Stimulated activated naive CD4-positive, alpha-beta T cell (primary cell): Measurements from ENCODE around the gene NUDCD3.
A peak's percentile ranks its signal among the peaks of the same experiment; 100 is the strongest.
"Not testable (repeated sequence)": the region's sequence is repeated elsewhere in the genome, so short reads cannot be mapped to it uniquely, and the experiment has no call there.

Source experiments
- DNase-seq, 6 experiments: peaks; one replicate each; lab custom pipeline; 2025; lab: John Stamatoyannopoulos, UW

Gene NUDCD3

DNA sequence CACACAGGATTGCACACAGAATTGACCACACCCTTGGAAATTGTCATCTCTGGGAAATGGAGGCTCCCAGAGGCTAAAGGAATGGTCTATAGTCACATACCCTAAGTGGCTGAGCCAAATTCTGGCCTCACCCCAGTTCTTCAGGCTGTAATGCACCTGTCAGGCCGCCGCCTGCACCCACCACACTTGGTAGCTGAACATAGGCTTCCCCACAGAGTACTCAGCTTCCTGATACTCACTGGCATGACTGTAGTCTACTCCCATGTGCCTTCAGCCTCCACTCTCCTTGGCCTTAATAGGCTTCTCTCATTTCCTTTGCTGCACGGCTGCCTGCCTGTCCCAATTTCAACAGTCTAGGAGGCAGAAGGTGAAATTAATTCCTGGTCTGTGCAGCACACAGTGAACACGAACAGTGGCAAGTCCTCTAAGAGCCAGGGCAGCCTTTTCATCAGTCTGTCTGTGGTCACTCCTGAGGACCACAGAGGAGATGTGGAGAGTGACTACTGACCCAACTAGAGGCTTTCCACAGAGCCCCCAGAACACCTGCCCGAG is 42.5 kb downstream of the NUDCD3 start:
- DNase-seq = no peak

DNA sequence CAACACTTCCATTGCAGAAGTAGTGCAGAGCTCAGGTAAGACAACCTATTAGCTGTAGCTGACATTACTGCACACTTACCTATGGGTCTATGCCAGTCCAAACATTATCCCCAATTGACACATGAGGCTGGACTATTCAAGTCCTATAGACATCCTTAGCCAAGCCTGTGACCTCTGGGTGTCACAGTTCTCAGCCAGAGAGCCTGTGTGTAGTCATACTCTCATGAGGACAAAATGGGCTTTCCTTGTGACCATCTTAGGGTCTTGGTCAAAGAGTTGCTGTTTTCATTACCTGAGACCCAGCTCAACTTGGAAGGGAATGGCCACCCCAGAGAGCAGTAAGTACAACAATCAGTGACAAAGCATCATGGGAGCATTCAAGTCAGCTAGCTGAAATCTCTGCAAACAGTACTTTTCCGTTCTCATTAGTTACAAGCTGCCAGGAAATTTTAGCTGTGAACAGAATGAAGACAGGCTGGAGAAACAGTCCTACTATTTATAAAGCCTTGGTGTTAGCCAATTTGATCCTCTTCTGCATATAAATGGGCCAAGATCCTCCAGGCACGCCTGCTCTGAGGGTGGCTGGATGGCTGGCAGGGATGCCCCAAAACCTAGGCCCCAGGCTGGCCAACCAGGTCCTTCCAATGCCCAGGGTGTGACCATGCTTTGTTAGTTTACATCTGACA is 44.3 kb downstream of the NUDCD3 start:
- DNase-seq = no peak

DNA sequence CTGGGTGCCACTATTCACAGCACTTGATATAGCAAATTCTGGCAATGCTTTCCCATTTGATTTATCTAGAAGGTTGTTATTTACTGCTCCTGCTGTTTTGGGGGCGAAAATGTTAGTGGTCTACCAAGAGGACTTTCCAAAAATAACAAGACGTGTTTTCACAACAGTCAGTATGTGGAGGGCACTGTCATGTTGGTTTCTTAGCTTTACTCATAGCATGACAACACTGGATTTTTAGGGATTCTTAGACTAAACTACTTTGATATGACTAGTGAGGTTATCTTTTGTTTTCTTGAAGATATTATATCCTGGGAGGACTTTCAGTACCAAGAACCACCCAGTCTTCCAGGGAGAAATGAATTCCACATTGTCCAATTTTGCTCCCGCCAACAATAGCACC is 49.4 kb downstream of the NUDCD3 start:
- DNase-seq = no peak

DNA sequence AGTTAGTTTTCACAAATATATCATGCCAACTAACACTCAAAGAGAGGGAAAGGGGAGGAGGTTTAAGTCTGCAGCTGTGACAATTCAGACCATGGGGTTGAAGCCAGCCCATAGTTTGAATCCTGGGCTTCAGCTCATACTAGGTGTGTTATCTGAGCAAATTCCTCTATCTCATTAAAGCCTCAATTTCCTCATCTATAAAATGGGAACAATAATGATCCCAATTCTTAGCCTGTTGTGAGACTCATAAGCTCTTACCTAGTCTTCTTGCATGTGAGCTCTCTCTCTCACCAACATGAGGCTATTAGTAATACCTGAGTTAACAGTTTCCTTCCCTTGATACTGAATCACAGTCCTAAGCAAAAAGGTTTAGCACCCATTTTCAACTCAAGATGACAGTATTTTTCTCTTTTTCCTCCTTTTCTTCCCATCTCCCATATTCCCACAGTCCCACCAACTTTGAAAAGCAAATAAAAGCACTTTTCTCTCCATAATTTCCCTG is 49.8 kb downstream of the NUDCD3 start:
- DNase-seq = no peak

DNA sequence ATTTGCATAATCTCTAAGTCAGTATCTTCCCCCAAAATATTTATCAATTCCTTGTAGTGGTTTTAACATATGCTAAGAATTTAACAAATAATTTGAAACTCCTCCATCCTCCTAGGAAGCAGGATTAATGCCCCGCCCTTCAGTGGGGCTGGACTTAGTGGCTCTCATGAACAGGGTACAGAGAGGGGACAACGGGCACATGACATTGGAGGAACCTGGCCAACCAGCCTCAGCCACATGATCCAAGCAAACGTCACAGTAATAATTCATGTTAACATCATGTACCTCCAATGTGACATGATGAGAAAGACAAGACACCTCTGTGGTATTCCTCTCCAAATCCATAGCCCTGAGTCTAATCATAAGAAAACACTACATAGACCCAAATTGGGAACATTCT is 50.5 kb downstream of the NUDCD3 start:
- no peak for DNase-seq

DNA sequence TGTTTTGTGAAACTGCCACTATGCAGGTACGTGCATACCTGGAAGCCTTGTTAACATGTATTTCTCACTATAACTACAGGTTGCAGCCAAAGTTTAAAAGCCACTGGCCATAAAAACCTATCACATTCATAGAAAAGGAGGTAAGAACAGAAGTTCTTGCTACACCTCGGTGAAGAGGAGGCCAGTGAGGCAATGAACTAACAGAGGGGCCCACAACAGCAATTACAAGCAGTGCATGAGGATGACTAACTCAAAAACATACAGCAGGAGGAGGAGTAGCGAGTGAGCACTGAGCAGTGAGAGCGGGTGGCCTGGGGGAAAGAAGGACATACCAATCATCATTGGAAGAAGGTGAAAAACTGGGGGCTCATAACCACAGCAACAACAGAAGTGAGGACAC is 51.6 kb downstream of the NUDCD3 start:
- DNase-seq = no peak

DNA sequence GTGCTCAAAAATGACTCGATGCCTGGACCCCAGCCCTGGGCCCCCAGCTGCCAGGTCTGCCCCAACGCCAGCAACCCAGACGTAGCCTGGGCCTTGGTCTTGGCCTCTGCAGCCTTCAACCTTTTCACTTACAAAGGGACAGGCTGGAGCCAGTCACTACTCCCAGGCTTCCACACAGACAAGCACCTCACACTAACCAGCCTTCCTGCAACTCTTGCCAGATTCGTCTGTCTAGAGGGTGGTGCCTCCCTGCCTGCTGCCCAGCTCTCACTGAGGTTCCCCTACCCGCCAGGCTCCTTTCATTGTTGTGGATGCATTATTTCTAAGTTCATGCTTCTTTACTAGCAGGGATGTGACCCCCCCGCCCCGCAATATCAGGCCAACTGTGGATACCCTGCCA is 56.3 kb downstream of the NUDCD3 start:
- DNase-seq = no peak

DNA sequence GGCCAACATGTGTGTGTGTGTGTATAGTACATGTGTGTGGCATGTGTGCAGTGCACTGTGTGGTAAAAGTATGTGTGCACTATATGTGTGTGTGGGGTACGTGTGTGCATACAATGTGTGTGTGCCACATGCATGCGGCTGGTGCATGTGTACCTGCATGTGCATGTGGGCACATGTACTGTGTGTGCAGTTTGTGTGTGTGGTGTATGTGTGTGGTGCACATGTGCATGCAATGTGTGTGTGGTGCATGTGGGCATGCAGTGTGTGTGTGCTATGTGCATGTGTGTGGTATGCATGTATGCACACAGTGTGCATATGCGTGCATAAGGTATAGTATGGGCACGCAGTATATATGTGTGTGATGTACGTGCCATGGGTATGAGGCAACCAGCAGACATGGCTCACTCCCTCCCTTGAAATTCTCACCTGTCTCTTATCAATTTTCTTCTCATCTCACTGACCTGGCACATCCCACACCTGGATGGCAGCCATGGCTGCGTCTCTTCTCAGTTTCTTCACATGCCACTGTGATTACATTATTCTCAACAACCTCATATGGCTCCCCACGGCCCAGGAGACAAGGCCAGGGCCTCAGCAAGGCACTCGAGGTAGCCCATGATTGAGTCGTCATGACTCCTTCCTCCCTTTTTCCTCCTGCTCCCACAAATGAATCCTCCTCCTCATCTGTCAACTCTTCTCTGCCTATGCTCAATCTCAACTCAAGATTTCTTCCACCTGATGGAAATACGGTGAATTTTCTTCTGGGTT is 57.0 kb downstream of the NUDCD3 start:
- DNase-seq = no peak

DNA sequence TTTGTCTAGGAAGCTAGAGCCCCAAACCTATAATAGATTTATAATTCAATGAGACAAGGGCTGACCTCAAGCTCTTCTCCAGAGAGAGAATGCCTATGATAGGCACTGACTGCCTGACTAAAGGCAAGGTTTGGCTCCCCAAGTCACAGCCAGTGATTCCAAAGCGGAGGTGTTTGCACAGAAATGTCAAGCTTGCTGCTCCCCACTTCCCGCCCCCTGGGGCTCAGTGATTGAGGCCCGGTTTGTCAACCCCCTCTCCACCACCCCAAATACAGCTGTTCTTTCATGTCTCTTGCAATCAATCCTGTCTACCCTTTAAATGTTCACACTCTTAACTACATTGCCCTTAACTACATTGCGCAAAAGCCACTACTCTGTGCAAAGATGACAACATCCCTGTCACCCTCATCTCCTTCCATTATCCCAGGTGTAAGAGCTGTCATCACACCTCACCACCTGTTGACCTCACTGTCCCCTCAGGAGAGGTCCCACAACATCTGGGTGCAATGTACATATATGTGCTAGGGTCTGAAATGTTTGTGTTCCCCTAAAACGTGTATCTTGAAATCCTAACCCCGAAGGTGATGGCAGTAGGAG is 58.0 kb downstream of the NUDCD3 start:
- no peak for DNase-seq

DNA sequence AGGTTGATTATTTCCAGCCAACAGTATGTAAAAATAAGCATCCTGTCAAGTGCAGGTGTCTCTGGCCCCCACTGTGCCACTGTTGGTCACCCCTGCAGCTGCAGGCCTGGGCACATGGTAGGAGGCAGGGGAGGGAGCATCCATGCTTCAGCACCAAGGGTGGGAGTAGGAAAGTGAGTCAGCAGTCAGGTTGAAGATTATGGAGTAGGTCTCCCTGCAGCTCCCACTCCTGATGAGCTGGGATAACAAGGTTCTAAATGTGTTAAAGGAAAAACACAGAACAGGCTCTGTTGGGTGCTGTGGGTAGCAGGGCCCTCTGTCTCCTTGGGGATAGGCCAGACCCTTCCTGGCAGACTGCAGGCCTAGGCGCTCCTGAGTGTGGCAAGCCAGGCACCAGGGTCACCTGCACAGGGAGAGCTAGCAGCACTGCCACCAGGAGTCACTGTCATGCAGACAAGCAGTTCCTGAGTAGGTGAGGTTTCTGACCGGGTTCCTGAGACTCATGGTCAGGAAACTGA is 59.3 kb downstream of the NUDCD3 start:
- DNase-seq = peak in 2 of 6 experiments; percentile 4

DNA sequence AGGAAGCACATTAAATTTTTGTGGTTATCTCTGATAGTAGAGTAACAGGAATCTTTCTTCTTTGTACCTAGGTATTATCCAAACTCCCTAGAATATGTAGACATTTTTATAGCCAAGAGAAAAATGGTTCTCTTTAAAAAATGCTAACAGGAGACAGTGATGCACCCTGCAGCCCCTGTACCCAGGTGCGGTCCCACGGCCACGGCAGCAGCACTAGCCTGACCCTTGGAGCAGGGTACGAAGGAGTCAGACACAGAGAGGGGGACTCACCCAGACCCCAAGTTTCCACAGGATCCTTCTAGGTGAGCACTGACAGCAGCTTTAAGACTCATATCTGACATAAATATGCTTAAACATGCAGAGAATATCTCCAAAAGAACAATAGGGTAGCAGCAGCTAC is 60.4 kb downstream of the NUDCD3 start:
- DNase-seq = no peak

DNA sequence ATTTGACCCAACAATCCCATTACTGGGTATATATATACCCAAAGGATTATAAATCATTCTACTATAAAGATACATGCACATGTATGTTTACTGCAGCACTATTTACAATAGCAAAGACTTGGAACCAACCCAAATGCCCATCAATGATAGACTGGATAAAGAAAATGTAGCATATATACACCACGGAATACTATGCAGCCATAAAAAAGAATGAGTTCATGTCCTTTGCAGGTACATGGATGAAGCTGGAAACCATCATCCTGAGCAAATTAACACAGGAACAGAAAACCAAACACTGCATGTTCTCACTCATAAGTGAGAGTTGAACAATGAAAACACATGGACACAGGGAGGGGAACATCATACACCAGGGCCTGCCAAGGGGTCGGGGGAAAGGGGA is 65.7 kb downstream of the NUDCD3 start:
- not testable (repeated sequence) for DNase-seq

DNA sequence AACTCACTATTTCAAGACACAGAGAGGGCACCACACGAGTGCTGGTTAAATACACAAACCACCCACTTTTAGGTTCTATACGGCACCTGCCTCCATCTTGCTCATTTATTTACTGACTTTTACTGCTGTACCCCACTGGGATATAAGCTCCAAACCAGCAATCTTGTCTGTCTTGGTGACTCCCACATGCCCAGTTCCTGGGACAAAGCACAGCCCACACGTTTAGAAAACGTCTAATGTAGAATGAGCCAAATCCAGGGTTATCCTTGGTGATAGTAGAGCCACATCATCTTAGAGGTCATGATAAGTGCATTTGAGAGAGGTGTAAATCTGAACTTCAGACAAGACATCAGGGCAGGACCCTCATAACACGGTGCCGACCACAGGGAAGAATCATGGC is 73.5 kb downstream of the NUDCD3 start:
- DNase-seq = no peak

DNA sequence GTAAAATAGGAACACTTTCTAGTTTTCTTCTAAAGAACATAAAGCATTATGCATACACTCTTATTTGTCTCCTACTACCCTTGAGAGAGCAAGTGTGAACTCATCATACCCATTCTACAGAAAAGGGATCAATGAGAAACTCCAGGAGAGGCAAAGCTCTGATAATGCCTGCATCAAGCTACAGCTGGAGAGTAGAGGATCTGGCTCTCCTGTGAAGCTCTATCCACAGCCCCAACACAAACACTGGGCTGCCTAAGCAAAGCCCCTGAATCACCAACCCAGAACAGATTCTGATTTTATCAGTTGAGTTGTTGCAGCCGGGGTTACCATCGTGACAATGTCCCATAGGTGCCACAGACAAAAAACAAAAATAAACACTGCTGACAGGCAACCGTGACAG is 74.9 kb downstream of the NUDCD3 start:
- no peak for DNase-seq

DNA sequence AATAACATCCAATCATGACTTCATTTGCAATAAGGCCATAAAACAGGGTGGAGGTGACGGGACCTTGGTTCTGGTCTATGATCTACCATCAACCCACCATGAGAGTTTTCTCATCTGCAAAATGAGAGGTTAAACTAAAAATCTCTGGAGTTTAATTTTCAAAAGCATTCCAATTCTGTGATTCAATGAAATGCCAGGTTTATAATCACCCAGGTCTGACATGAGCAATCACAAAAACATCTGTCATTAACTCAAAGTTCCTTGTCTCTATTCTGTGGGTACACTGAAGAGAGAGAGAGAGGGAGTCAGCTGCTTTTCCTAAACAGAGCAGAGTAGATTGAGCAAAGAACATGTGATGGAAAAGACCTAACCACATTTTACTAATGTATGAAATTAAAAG is 75.4 kb downstream of the NUDCD3 start:
- no peak for DNase-seq

DNA sequence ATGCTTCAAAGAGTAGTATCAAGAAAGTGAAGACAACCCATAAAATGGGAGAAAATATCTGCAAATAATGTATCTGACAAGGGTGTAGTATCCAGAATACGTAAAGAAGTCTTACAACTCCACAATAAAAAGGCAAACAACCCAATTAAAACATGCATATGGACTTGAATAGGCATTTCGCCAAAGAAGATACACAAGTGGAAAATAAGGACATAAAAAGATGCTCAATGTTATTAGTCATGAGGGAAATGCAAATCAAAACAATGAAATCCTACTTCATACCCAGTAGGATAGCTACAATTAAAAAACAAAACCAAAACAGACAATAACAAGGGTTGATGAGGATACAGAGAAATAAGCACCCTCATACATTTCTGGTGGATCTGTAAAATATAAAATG is 79.2 kb downstream of the NUDCD3 start:
- DNase-seq = no peak

DNA sequence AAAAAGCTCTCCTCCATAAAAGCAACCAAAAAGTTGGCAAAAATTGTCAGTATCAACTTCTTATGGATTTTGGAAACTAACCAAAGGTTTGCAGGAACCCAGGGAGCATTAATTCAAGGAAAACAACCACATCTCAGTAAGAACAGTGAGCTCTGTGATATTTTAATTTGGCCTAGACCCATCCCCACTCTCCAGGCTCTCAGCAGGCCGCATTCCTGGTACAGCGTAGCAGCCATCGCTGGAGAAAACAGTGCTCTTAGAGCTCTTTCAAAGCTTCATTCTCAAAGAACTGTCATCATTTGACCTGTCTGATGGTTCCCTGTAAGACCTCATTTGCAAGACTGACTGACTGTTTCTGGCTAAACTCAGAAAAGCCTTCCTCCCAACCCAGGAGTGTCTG is 81.9 kb downstream of the NUDCD3 start:
- no peak for DNase-seq

DNA sequence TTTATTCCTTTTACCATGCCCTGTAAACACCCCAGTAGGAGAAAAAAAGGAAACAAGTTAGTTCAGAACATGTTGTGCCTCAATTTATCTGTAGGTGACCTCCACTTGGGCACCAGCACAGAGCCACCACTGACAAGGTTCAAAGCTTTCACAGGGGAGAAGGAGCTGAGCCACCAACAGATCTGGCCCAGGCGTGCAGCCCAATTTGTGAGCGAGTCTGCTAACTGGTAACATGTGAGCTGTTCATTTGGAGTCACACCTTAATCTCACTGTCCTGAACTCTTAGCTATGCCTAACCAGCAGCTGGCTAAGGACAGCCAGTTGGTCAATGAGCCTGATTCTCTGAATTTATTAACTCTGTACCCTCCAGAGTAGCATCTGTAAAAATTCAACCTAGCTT is 86.7 kb downstream of the NUDCD3 start:
- no peak for DNase-seq

DNA sequence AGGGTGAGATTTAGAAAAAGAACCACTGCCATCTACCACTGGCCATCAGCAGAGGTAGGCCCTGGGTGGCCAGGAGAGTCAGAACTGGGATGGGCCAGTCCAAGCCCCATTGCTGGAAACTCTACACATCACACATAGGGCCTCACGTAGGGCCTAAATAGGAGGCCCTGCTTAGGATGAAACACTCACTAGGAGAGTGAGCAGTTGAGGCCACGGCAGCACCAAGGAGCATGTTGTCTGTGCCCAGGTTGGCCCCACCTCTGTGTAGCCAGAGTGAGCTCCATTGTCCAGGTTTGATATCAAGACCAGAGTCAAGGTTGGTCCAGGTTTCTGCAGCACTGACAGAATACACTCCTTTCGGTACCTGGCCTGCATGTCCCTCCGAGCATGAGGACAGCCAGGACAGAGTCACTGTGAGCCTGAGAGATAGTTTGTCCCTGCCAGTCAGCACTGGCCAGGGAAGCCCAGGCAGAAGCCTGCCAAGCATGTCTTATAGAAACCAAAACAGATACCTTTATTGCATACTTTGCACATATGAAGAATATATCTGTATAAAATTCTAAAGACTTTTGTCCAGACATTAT is 87.2 kb downstream of the NUDCD3 start:
- DNase-seq = no peak

DNA sequence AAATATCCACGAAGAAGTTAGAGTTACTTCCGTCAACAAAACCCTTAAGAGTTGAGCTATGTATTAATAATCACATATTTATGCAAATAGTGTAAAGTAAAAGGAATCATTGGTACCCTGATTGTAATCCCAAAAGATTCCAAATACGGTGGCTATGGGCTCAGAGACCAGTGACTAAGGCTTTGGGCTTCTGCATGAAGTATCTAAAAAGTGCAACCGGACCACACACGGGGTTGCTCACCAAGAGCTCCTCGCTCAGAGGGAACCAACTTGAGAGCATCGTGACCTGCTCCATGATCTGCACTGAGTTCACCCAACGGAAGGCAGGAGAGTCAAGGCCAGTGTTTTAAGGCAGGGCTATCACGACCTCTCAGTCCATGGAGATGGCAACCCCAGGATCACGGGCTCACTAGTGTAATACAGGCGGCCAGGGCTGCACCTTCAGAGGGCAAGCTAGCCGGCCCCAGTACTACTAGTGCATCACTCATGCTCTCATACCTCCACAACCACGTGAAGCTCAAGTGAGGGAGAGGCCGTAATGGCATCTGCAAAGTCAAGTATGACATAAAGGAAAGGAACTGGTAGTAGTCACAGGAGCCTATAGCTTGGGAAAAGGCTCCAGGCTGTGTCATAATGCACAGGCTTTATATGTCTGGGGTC is 87.9 kb downstream of the NUDCD3 start:
- DNase-seq = no peak

DNA sequence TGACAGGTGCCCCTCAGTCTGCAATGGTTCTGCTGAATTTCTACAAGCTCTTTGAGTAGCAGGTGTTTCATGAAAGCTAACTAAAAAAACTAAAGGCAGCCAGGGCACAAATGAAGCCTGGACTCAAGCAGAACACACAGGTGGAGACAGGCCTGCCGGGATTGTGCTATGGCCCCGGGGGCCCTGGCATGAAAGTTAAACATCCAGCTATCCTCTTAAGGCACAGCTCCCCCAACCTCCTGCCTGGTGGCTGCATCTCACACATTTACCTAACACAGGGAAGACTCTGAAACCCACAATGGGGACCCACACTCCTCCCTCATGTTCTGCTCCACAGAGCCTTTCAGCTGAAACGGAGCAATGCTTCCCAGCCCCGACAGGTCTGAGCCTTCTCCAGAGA is 88.8 kb downstream of the NUDCD3 start:
- no peak for DNase-seq

DNA sequence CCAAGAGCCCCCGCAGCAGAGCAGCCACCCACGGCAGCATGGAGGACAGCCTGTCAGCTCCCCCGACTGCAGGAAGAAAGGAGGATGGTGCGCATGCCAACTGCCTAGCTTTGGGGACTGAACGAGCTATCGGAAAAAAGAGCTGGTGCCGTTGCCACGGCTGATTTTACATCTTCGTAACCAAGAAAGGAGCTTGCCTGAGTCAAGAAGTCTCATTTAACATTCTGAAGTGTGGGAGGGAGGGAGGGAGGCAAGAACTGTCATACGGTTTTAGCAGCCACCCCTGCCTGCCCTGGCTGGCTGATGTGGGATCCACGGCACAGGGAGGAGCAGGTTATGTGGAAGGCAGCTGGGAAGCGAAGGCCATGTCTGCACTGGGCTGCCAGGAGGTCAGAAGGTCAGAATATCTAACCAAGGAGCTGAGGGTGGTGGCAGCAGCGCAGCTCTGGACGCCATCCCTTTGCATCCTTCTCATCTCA is 90.4 kb downstream of the NUDCD3 start:
- no peak for DNase-seq
